OCI-LY3 (cell line): ENCODE results near the gene MYO1E.

ENCODE experiments used
- EZH2phosphoT487 ChIP-seq: fragments of 200-600 bp; shearing (Covaris generic); IDR thresholded peaks from 2 replicates; pipeline ENCODE4 v1.6.1; 2018; ENCODE audit warnings: antibody characterized with exemption, mixed run types, low read depth
- TF ChIP-seq, protein P1 (sequence below): fragments of 200-600, 300-600 bp; sonication (generic); IDR thresholded peaks from 2 replicates; pipeline ENCODE4 v1.5.1; 2014; ENCODE audit warnings: antibody characterized with exemption, low read length, low read depth

DNA sequence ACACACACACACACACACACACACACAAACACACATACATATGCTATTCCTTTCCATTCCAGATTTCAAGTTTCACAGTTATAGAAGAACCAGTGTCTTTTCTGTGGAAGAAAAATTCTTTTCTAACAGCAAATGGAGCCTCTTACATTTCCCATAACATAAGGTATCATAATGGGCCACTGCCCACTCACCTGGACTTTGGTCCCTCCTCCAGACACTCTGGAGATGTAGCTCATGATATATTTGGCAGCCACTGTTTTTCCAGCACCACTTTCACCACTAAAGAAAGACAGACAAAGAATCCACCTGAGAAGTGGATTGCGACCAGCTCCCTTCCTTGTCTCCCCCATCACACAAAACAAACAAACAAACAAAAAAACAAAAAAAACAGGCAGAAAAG is 136.3 kb downstream of the MYO1E start:
- TF ChIP-seq, protein P1, sequence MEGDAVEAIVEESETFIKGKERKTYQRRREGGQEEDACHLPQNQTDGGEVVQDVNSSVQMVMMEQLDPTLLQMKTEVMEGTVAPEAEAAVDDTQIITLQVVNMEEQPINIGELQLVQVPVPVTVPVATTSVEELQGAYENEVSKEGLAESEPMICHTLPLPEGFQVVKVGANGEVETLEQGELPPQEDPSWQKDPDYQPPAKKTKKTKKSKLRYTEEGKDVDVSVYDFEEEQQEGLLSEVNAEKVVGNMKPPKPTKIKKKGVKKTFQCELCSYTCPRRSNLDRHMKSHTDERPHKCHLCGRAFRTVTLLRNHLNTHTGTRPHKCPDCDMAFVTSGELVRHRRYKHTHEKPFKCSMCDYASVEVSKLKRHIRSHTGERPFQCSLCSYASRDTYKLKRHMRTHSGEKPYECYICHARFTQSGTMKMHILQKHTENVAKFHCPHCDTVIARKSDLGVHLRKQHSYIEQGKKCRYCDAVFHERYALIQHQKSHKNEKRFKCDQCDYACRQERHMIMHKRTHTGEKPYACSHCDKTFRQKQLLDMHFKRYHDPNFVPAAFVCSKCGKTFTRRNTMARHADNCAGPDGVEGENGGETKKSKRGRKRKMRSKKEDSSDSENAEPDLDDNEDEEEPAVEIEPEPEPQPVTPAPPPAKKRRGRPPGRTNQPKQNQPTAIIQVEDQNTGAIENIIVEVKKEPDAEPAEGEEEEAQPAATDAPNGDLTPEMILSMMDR: no peak
- no peak for TF ChIP-seq EZH2phosphoT487
